GM12874 (cell line): ENCODE measurements around the gene PTGDS.
A peak's percentile ranks its signal among the peaks of the same experiment; 100 is the strongest.

Experiments
- CTCF ChIP-seq: IDR thresholded peaks from 2 replicates; pipeline ENCODE4 v1.5.1; 2011; ENCODE audit warnings: low read depth, mild to moderate bottlenecking, control low read depth, low read length, moderate library complexity; ENCODE audit not compliant: insufficient read depth

Gene PTGDS

GRCh38 chr9:136972743-136973142, 4.6 kb upstream of the PTGDS start:
- TF ChIP-seq CTCF, result no peak

GRCh38 chr9:136973618-136974617, 3.4 kb upstream of the PTGDS start:
- TF ChIP-seq CTCF, result no peak

- TF ChIP-seq CTCF, result no peak
Observed at GRCh38 chr9:136974817-136975535, 2.3 kb upstream of the PTGDS start.

GRCh38 chr9:136975644-136976043, 1.7 kb upstream of the PTGDS start:
- peak; percentile 38 for TF ChIP-seq CTCF

GRCh38 chr9:136977649-136978072, 357 bp downstream of the PTGDS start:
- TF ChIP-seq CTCF, result no peak

- TF ChIP-seq CTCF, result no peak
Observed at GRCh38 chr9:136978073-136978864, 965 bp downstream of the PTGDS start.
